Ishikawa (cell line): Measurements from ENCODE around the gene MSH5.

Experiments
- CEBPB ChIP-seq: IDR thresholded peaks from 2 replicates; pipeline ENCODE4 v1.6.1; 2012
- CREB1 ChIP-seq: IDR thresholded peaks from 2 replicates; pipeline ENCODE4 v1.6.1; 2012; ENCODE audit warnings: low read depth
- EGR1 ChIP-seq: IDR thresholded peaks from 2 replicates; pipeline ENCODE4 v1.6.1; 2012
- EP300 ChIP-seq: IDR thresholded peaks from 2 replicates; pipeline ENCODE4 v1.6.1; 2012; ENCODE audit warnings: borderline replicate concordance
- FOXM1 ChIP-seq: IDR thresholded peaks from 2 replicates; pipeline ENCODE4 v1.6.1; 2012; ENCODE audit warnings: low read depth, borderline replicate concordance
- NFIC ChIP-seq: IDR thresholded peaks from 2 replicates; pipeline ENCODE4 v1.6.1; 2012
- RAD21 ChIP-seq: IDR thresholded peaks from 2 replicates; pipeline ENCODE4 v1.6.1; 2012; ENCODE audit warnings: low read depth
- TAF1 ChIP-seq: IDR thresholded peaks from 2 replicates; pipeline ENCODE4 v1.6.1; 2012; ENCODE audit warnings: low read depth, mild to moderate bottlenecking
- TCF12 ChIP-seq: IDR thresholded peaks from 2 replicates; pipeline ENCODE4 v1.6.1; 2012; ENCODE audit warnings: low read depth
- TEAD4 ChIP-seq: IDR thresholded peaks from 2 replicates; pipeline ENCODE4 v1.6.1; 2012
- YY1 ChIP-seq: IDR thresholded peaks from 2 replicates; pipeline ENCODE4 v1.6.1; 2012; ENCODE audit warnings: low read depth
- ZBTB7A ChIP-seq: IDR thresholded peaks from 2 replicates; pipeline ENCODE4 v1.6.1; 2012; ENCODE audit warnings: low read depth
- TF ChIP-seq, protein P1 (sequence below): IDR thresholded peaks from 2 replicates; pipeline ENCODE4 v1.6.1; 2012
- TF ChIP-seq, protein P2 (sequence below): IDR thresholded peaks from 2 replicates; pipeline ENCODE4 v1.6.1; 2012; ENCODE audit warnings: low read depth, mild to moderate bottlenecking
- TF ChIP-seq, protein P3 (sequence below): IDR thresholded peaks from 2 replicates; pipeline ENCODE4 v1.6.1; 2012

Gene MSH5

DNA sequence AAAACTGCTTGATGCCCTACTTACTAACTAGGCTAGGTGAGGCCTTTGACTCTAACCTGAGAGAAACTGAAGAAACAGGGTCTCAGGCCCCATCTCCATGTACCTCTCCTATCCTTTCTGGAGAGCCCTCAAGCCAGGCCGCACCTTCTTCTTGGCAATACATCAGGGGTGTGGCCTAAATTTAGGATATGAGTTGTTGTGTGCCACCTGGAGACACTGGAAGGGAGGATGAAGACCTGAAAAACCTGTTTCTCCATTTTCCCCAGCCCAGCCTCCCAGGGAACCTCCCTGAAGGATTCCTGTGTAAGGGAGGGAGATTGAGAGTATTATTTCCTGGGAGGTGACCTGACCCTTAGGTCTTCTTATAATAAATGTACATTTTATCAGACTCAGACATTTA, 21.5 kb upstream of the MSH5 start:
- no peak for TF ChIP-seq TAF1
- TF ChIP-seq FOXM1 = no peak
- TF ChIP-seq YY1 = peak; percentile 74
- TF ChIP-seq ZBTB7A = no peak
- no peak for TF ChIP-seq CREB1
- peak; percentile 77 for TF ChIP-seq TCF12
- no peak for TF ChIP-seq CEBPB
- TF ChIP-seq TEAD4 = peak; percentile 70
- TF ChIP-seq RAD21 = no peak
- TF ChIP-seq, protein P1, sequence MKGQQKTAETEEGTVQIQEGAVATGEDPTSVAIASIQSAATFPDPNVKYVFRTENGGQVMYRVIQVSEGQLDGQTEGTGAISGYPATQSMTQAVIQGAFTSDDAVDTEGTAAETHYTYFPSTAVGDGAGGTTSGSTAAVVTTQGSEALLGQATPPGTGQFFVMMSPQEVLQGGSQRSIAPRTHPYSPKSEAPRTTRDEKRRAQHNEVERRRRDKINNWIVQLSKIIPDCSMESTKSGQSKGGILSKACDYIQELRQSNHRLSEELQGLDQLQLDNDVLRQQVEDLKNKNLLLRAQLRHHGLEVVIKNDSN = no peak
- TF ChIP-seq EP300 = peak; percentile 51; the same call in 1 of the 2 replicates
- peak; percentile 58; the same call in 1 of the 2 replicates for TF ChIP-seq NFIC
- no peak for TF ChIP-seq EGR1
- TF ChIP-seq, protein P2, sequence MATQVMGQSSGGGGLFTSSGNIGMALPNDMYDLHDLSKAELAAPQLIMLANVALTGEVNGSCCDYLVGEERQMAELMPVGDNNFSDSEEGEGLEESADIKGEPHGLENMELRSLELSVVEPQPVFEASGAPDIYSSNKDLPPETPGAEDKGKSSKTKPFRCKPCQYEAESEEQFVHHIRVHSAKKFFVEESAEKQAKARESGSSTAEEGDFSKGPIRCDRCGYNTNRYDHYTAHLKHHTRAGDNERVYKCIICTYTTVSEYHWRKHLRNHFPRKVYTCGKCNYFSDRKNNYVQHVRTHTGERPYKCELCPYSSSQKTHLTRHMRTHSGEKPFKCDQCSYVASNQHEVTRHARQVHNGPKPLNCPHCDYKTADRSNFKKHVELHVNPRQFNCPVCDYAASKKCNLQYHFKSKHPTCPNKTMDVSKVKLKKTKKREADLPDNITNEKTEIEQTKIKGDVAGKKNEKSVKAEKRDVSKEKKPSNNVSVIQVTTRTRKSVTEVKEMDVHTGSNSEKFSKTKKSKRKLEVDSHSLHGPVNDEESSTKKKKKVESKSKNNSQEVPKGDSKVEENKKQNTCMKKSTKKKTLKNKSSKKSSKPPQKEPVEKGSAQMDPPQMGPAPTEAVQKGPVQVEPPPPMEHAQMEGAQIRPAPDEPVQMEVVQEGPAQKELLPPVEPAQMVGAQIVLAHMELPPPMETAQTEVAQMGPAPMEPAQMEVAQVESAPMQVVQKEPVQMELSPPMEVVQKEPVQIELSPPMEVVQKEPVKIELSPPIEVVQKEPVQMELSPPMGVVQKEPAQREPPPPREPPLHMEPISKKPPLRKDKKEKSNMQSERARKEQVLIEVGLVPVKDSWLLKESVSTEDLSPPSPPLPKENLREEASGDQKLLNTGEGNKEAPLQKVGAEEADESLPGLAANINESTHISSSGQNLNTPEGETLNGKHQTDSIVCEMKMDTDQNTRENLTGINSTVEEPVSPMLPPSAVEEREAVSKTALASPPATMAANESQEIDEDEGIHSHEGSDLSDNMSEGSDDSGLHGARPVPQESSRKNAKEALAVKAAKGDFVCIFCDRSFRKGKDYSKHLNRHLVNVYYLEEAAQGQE = no peak
- TF ChIP-seq, protein P3, sequence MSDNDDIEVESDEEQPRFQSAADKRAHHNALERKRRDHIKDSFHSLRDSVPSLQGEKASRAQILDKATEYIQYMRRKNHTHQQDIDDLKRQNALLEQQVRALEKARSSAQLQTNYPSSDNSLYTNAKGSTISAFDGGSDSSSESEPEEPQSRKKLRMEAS = peak; percentile 28; the same call in 1 of the 2 replicates

DNA sequence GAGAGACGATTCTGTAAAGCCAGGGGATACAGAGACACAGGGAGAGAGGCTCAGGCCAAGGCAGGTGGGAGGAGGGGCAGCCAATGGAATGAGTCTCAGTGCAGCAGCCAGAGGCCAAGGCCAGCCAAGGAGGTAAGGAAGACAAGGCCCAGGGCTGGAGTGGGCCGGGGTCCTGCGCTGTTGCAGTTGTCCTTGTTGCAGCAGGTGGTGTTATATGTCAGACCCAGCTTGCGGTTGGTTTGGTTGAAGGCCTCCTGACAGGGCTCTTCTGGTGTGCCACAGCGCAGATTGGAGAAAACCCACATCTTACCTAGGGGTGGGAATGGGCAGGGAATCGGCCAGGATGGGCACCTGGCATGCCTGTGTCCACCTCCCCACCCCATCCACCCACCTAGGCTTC, 20.8 kb upstream of the MSH5 start:
- TF ChIP-seq EP300 (no peak), TCF12 (no peak), CEBPB (no peak), RAD21 (no peak), ZBTB7A (no peak), CREB1 (no peak), TEAD4 (no peak), NFIC (no peak), EGR1 (no peak), TAF1 (no peak), YY1 (no peak), FOXM1 (no peak)
- TF ChIP-seq, protein P1 = no peak
- TF ChIP-seq, protein P3 = no peak

DNA sequence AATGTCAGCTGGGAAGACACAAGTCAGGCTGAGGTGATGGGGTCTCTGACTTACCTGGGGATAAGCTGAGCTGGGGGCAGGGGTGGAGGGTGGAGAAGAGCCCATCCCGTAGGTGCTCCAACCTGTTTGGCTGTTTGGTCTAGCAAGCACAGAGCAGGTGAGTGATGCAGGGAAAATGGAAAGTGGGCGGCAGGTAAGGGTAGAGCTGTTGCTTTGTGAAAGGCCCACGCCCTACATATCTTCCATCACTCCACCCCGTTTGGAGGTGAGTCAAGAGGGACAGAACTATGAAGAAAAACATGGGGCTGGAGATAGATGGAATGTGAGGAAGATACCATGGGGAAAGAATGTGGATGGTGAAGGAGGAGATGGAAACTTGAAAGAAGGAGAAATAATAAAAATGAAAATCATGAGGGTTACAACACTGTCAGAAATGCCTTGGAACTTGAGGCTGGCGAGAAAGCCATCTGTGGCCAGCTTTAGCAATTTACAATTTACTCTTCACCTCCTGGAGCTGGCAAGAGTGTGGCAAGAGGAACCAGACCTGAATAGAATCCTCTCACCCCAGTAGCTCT, 19.5 kb upstream of the MSH5 start:
- TF ChIP-seq ZBTB7A (no peak), EP300 (no peak), FOXM1 (no peak), YY1 (no peak), TCF12 (no peak), RAD21 (no peak), EGR1 (no peak), NFIC (no peak), CREB1 (no peak), CEBPB (no peak), TEAD4 (no peak)
- TF ChIP-seq, protein P3 = no peak
- TF ChIP-seq, protein P1 = no peak

DNA sequence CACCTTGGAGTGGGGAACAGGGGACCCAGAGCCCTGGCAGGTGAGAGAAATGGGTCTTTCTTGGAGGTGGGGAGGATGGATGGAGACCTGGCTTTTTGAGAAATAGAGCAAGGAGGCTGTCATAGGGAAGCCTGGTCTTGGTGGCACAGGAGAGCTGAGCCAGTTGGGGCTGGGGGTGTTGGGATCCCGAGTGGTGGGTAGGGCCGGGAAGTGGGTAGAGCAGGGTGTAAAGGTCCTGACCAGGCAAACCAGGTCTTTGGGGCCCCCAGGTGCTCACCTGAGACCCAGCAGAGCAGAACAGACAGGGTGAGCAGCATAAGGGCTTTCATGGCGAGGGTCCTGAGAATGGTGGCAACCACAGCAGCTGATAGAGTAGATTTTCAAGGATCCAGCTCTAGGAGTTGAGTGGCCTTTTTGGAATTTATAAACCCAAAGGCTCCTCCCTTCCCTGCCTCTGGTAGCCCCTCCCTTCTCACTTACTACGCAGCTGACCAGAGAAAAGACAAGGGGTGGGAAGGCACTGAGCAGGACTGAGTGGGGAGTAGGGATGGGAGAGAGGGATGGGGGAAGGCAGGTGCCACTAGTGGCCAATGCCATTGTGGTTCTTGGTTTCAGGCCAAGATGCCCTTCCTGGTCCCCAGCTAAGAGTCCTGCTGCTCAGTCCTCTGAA, 18.3 kb upstream of the MSH5 start, which contains the start of gene LY6G6C:
TSS of gene LY6G6C (minus strand) at position 396 of the 670 bp plus-strand sequence. CDS start at position 329, 67 bp downstream.
- TF ChIP-seq TCF12 = no peak
- TF ChIP-seq ZBTB7A = no peak
- TF ChIP-seq RAD21 = no peak

DNA sequence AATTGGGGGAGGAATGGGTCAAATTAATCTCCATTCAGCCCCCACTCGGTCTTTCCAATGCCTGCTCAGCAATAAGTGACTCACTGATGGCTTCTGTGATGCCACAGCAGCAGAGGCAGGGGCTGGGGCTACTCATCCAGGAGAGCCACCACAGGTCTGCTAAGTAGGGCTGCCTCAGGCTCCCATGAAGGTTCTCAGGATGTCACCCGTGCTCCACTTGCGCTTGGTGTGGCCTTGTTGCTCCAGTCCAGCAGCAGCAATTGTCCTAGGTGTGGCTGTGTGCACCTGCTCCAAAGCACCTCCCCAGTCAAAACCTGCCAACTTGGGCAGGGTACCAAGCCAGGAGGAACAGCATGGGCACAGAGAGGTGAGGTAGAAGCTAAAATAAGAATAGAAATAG, 17.6 kb upstream of the MSH5 start:
- TF ChIP-seq TCF12 (no peak), RAD21 (no peak), EP300 (no peak), YY1 (no peak), FOXM1 (no peak), CEBPB (no peak), EGR1 (no peak), NFIC (no peak), TEAD4 (no peak), CREB1 (no peak), TAF1 (no peak), ZBTB7A (no peak)
- TF ChIP-seq, protein P2 = no peak
- TF ChIP-seq, protein P3 = no peak
- TF ChIP-seq, protein P1 = no peak
